ENCODE measurements around the gene GOSR1.
"Not testable (repeated sequence)": the region's sequence is repeated elsewhere in the genome, so short reads cannot be mapped to it uniquely, and the experiment has no call there.

Gene GOSR1

GRCh38 chr17:30443721-30444120 is 33.5 kb upstream of the GOSR1 start:
- Histone ChIP-seq H3K9me3 (no peaks in the 10 kb centered on the region), H3K36me3 (peaks cover 51% of the 10 kb centered on the region), H3K4me3 (ENCODE audit: low read depth in 1 of 2, low read length in 1 of 2) (no peak overlapping the region), H3K27me3 (no peaks in the 10 kb centered on the region), H3K4me1 (ENCODE audit: control insufficient read depth in 1 of 2, insufficient read depth in 1 of 2, low read depth in 1 of 2, low read length in 1 of 2) (no peaks in the 10 kb centered on the region), H3K27ac (no peak overlapping the region)
- TF ChIP-seq, protein P1, sequence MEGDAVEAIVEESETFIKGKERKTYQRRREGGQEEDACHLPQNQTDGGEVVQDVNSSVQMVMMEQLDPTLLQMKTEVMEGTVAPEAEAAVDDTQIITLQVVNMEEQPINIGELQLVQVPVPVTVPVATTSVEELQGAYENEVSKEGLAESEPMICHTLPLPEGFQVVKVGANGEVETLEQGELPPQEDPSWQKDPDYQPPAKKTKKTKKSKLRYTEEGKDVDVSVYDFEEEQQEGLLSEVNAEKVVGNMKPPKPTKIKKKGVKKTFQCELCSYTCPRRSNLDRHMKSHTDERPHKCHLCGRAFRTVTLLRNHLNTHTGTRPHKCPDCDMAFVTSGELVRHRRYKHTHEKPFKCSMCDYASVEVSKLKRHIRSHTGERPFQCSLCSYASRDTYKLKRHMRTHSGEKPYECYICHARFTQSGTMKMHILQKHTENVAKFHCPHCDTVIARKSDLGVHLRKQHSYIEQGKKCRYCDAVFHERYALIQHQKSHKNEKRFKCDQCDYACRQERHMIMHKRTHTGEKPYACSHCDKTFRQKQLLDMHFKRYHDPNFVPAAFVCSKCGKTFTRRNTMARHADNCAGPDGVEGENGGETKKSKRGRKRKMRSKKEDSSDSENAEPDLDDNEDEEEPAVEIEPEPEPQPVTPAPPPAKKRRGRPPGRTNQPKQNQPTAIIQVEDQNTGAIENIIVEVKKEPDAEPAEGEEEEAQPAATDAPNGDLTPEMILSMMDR (IDR thresholded peaks at IDR 0.05): no peak

DNA sequence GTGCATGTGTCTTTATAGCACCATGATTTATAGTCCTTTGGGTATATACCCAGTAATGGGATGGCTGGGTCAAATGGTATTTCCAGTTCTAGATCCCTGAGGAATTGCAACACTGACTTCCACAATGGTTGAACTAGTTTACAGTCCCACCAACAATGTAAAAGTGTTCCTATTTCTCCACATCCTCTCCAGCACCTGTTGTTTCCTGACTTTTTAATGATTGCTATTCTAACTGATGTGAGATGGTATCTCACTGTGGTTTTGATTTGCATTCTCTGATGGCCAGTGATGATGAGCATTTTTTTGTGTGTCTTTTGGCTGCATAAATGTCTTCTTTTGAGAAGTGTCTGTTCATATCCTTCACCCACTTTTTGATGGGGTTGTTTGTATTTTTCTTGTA is 30.6 kb upstream of the GOSR1 start:
- not testable (repeated sequence) for H3K4me1 ChIP-seq (ENCODE audit: control insufficient read depth in 1 of 2, insufficient read depth in 1 of 2, low read depth in 1 of 2, low read length in 1 of 2); H3K27me3 ChIP-seq; H3K9me3 ChIP-seq; H3K27ac ChIP-seq; H3K4me3 ChIP-seq (ENCODE audit: low read depth in 1 of 2, low read length in 1 of 2)
- H3K36me3 ChIP-seq: peaks cover 76% of the 10 kb centered on the region

DNA sequence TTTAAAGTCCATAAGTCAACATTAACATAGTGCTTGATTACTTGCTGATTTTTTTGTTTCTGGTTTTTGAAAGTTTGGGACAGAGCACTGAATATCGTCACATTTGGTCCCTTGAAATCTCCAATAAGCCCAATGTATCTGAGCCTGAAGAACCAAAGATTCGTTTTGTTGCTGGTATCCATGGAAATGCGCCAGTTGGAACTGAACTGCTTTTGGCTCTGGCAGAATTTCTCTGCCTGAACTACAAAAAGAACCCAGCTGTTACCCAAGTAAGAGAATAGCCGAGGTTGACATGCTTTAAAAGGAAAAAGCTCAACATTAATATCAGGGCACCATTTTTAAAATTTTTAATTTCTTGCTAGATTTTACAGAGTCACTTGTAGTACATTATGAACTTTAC is 27.7 kb upstream of the GOSR1 start:
- H3K36me3 ChIP-seq: peaks cover 80% of the 10 kb centered on the region
- H3K27me3 ChIP-seq: no peaks in the 10 kb centered on the region
- H3K27ac ChIP-seq: no peak overlapping the region
- no peaks in the 10 kb centered on the region for H3K4me1 ChIP-seq (ENCODE audit: control insufficient read depth in 1 of 2, insufficient read depth in 1 of 2, low read depth in 1 of 2, low read length in 1 of 2)
- TF ChIP-seq, protein P1 (IDR thresholded peaks at IDR 0.05): no peak
- no peak overlapping the region for H3K4me3 ChIP-seq (ENCODE audit: low read depth in 1 of 2, low read length in 1 of 2)
- no peaks in the 10 kb centered on the region for H3K9me3 ChIP-seq

- no peaks in the 10 kb centered on the region for H3K9me3 ChIP-seq
- no peaks in the 10 kb centered on the region for H3K4me1 ChIP-seq (ENCODE audit: control insufficient read depth in 1 of 2, insufficient read depth in 1 of 2, low read depth in 1 of 2, low read length in 1 of 2)
- H3K4me3 ChIP-seq (ENCODE audit: low read depth in 1 of 2, low read length in 1 of 2): no peak overlapping the region
- H3K27me3 ChIP-seq: no peaks in the 10 kb centered on the region
- H3K27ac ChIP-seq: no peak overlapping the region
- peaks cover 80% of the 10 kb centered on the region for H3K36me3 ChIP-seq
- TF ChIP-seq, protein P1 (IDR thresholded peaks at IDR 0.05): no peak
Observed at GRCh38 chr17:30450125-30451027, 26.8 kb upstream of the GOSR1 start.

GRCh38 chr17:30454635-30455034 is 22.6 kb upstream of the GOSR1 start:
- Histone ChIP-seq H3K9me3 (no peaks in the 10 kb centered on the region), H3K27me3 (no peaks in the 10 kb centered on the region), H3K27ac (no peak overlapping the region), H3K4me3 (ENCODE audit: low read depth in 1 of 2, low read length in 1 of 2) (no peak overlapping the region), H3K36me3 (peaks cover 91% of the 10 kb centered on the region), H3K4me1 (ENCODE audit: control insufficient read depth in 1 of 2, insufficient read depth in 1 of 2, low read depth in 1 of 2, low read length in 1 of 2) (no peaks in the 10 kb centered on the region)
- TF ChIP-seq, protein P1 (IDR thresholded peaks at IDR 0.05): no peak

DNA sequence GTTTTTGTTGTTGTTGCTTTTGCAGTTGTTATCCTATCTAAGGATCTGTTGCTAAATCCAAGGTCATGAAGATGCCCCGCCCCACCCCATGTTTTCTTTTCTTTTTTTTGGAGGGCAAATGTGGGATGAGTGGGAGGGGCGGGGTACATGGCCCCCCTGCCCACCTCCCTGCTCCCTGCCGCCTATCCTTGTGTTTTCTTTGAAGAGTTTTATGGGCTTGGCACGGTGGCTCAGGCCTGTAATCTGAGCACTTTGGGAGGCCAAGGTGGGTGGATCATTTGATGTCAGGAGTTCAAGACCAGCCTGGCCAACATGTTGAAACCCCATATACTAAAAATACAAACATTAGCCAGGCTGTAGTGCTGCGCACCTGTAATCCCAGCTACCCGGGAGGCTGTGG is 18.8 kb upstream of the GOSR1 start:
- Histone ChIP-seq H3K9me3 (peaks cover 4% of the 10 kb centered on the region), H3K4me1 (ENCODE audit: control insufficient read depth in 1 of 2, insufficient read depth in 1 of 2, low read depth in 1 of 2, low read length in 1 of 2) (no peaks in the 10 kb centered on the region), H3K4me3 (ENCODE audit: low read depth in 1 of 2, low read length in 1 of 2) (no peak overlapping the region), H3K27ac (no peak overlapping the region), H3K36me3 (peaks cover 79% of the 10 kb centered on the region), H3K27me3 (no peaks in the 10 kb centered on the region)
- TF ChIP-seq, protein P1 (IDR thresholded peaks at IDR 0.05): no peak

- peaks cover 77% of the 10 kb centered on the region for H3K36me3 ChIP-seq
- not testable (repeated sequence) for H3K4me1 ChIP-seq (ENCODE audit: control insufficient read depth in 1 of 2, insufficient read depth in 1 of 2, low read depth in 1 of 2, low read length in 1 of 2); H3K27me3 ChIP-seq; H3K27ac ChIP-seq; H3K4me3 ChIP-seq (ENCODE audit: low read depth in 1 of 2, low read length in 1 of 2); H3K9me3 ChIP-seq
Observed at GRCh38 chr17:30458797-30459413, 18.3 kb upstream of the GOSR1 start.

Data from neutrophil (primary cell).